HepG2 (cell line): Measurements from ENCODE around the gene VWA3A. TPM values are rescaled to one million over a fixed set of nuclear protein-coding genes. Genes with fewer than 3 reads are reported as not detected.

Experiments
- AKAP8 ChIP-seq: sonication (generic); formaldehyde crosslinking; IDR thresholded peaks from 2 replicates; pipeline ENCODE4 v1.5.1; 2020; ENCODE audit warnings: mild to moderate bottlenecking, missing genetic modification reagents
- CENPT ChIP-seq: sonication (generic); formaldehyde crosslinking; IDR thresholded peaks from 2 replicates; pipeline ENCODE4 v1.8.0; 2022; ENCODE audit warnings: low read depth, mild to moderate bottlenecking, moderate library complexity, missing genetic modification reagents
- DNMT3B ChIP-seq: conservative IDR thresholded peaks from 2 replicates; pipeline ENCODE4 v1.6.1; 2016; ENCODE audit warnings: missing biosample characterization, control low read depth
- DR1 ChIP-seq: sonication (generic); formaldehyde crosslinking; IDR thresholded peaks from 2 replicates; pipeline ENCODE4 v1.8.0; 2021; ENCODE audit warnings: mild to moderate bottlenecking, missing genetic modification reagents, inconsistent platforms
- EHMT2 ChIP-seq: fragments of 200-600 bp; sonication (generic); IDR thresholded peaks from 2 replicates; pipeline ENCODE4 v1.7.0; 2017; ENCODE audit warnings: antibody characterized with exemption, low read depth, low read length, borderline replicate concordance
- ELK4 ChIP-seq: sonication (generic); formaldehyde crosslinking; IDR thresholded peaks from 2 replicates; pipeline ENCODE4 v1.9.0; 2021; ENCODE audit warnings: missing genetic modification reagents, borderline replicate concordance
- HNRNPK ChIP-seq: fragments of 200-400 bp; formaldehyde crosslinking; IDR thresholded peaks from 2 replicates; pipeline ENCODE4 v1.6.1; 2018; ENCODE audit warnings: low read length, low read depth, moderate library complexity, mild to moderate bottlenecking; ENCODE audit not compliant: poor library complexity, severe bottlenecking
- ISL2 ChIP-seq: sonication (generic); formaldehyde crosslinking; IDR thresholded peaks from 2 replicates; pipeline ENCODE4 v1.5.0; 2020; ENCODE audit warnings: missing genetic modification reagents
- JARID2 ChIP-seq: sonication (generic); formaldehyde crosslinking; IDR thresholded peaks from 2 replicates; pipeline ENCODE4 v1.8.1; 2023; ENCODE audit warnings: missing genetic modification reagents, inconsistent platforms; ENCODE audit not compliant: insufficient replicate concordance
- JUN ChIP-seq: sonication (generic); formaldehyde crosslinking; IDR thresholded peaks from 2 replicates; pipeline ENCODE4 v1.4.0; 2020; ENCODE audit warnings: mild to moderate bottlenecking, missing genetic modification reagents
- MTF1 ChIP-seq: sonication (generic); formaldehyde crosslinking; IDR thresholded peaks from 2 replicates; pipeline ENCODE4 v1.5.0; 2020; ENCODE audit warnings: missing genetic modification reagents
- NCOA1 ChIP-seq: sonication (generic); formaldehyde crosslinking; IDR thresholded peaks from 2 replicates; pipeline ENCODE4 v1.9.0; 2021; ENCODE audit warnings: missing genetic modification reagents
- PPARG ChIP-seq: conservative IDR thresholded peaks from 2 replicates; pipeline ENCODE4 v1.6.1; 2016; ENCODE audit warnings: missing biosample characterization, missing genetic modification reagents
- PTBP1 ChIP-seq: fragments of 200-400 bp; formaldehyde crosslinking; IDR thresholded peaks from 2 replicates; pipeline ENCODE4 v1.6.1; 2018; ENCODE audit warnings: low read length, low read depth; ENCODE audit not compliant: poor library complexity, severe bottlenecking
- SRF ChIP-seq: IDR thresholded peaks from 2 replicates; pipeline ENCODE4 v1.6.1; 2011; ENCODE audit warnings: mild to moderate bottlenecking, low read depth, low read length, moderate library complexity
- SRSF1 ChIP-seq: fragments of 200-400 bp; formaldehyde crosslinking; optimal IDR thresholded peaks from 2 replicates; pipeline ENCODE3; 2017; ENCODE audit warnings: mild to moderate bottlenecking, low read depth, low read length, moderate library complexity
- TAF1 ChIP-seq: sonication (generic); formaldehyde crosslinking; IDR thresholded peaks from 2 replicates; pipeline ENCODE4 v1.4.0; 2020; ENCODE audit warnings: missing genetic modification reagents
- TCF7L2 ChIP-seq: IDR thresholded peaks from 2 replicates; pipeline ENCODE4 v1.6.1; 2011; ENCODE audit warnings: mild to moderate bottlenecking, low read depth, low read length, moderate library complexity
- YY1 ChIP-seq: IDR thresholded peaks from 2 replicates; pipeline ENCODE4 v1.6.1; 2011; ENCODE audit warnings: low read length, low read depth, moderate library complexity, mild to moderate bottlenecking; ENCODE audit not compliant: insufficient read depth, insufficient replicate concordance
- ZBTB3 ChIP-seq: sonication (generic); formaldehyde crosslinking; IDR thresholded peaks from 2 replicates; pipeline ENCODE4 v1.4.0; 2020; ENCODE audit warnings: low read depth, mild to moderate bottlenecking, moderate library complexity, missing genetic modification reagents, borderline replicate concordance
- ZNF574 ChIP-seq: sonication (generic); formaldehyde crosslinking; IDR thresholded peaks from 2 replicates; pipeline ENCODE4 v1.4.0; 2020; ENCODE audit warnings: missing genetic modification reagents
- ZNF816 ChIP-seq: sonication (generic); formaldehyde crosslinking; IDR thresholded peaks from 2 replicates; pipeline ENCODE4 v1.8.0; 2022; ENCODE audit warnings: missing genetic modification reagents, mild to moderate bottlenecking, borderline replicate concordance
- ZSCAN21 ChIP-seq: sonication (generic); formaldehyde crosslinking; IDR thresholded peaks from 2 replicates; pipeline ENCODE4 v1.8.0; 2022; ENCODE audit warnings: mild to moderate bottlenecking, missing genetic modification reagents, moderate library complexity, borderline replicate concordance
- ZSCAN5A ChIP-seq: sonication (generic); formaldehyde crosslinking; IDR thresholded peaks from 2 replicates; pipeline ENCODE4 v1.8.0; 2022; ENCODE audit warnings: mild to moderate bottlenecking, missing genetic modification reagents, borderline replicate concordance
- polyA plus RNA-seq, 8 experiments: library from polyadenylated mRNA; depleted of rRNA in 3 of 8; stranded (reverse) in 7 of 8; unstranded in 1 of 8; fragments of >200 nt; fragmentation: Illumina TruSeq in 4 of 8; extraction: Trizol in 4 of 8; gene quantifications; 2 replicates each; pipeline versions ENCODE4 v1.2.1 to v1.2.3, GENCODE V29; 2011 to 2016; ENCODE audit warnings: low read depth in 4 of 8, missing spikeins in 1 of 8, mixed read lengths in 1 of 8; ENCODE audit not compliant: insufficient read depth in 1 of 8
- total RNA-seq, 5 experiments: library from RNA; depleted of rRNA; stranded (reverse); fragments of >200 nt; fragmentation: Illumina TruSeq; extraction: Trizol; gene quantifications; 2 replicates each; pipeline ENCODE4 v1.2.3, GENCODE V29; 2016; ENCODE audit warnings: low read depth in 1 of 5

The VWA3A gene
- total and polyA plus RNA-seq, 2 of the 13 experiments (the other 11 are each of a cell fraction or from before 2014, with no cell fraction given) = 0.03 to 0.07 TPM

- TF ChIP-seq ZBTB3 (peak; percentile 35; the same call in 1 of the 2 replicates), JARID2 (CRISPR knock-in tag) (peak; percentile 91), DR1 (CRISPR knock-in tag) (no peak), EHMT2 (no peak), AKAP8 (CRISPR knock-in tag) (no peak), ISL2 (CRISPR knock-in tag) (peak; percentile 67; the same call in 1 of the 2 replicates), ZSCAN5A (CRISPR knock-in tag) (no peak), HNRNPK (no peak), ZNF574 (CRISPR knock-in tag) (peak; percentile 63), ELK4 (CRISPR knock-in tag) (no peak), SRSF1 (no peak), NCOA1 (CRISPR knock-in tag) (no peak), PPARG (CRISPR knock-in tag) (no peak; the same call in 1 of the 2 replicates), DNMT3B (CRISPR knock-in tag) (no peak), JUN (CRISPR knock-in tag) (no peak), TAF1 (CRISPR knock-in tag) (no peak), TCF7L2 (no peak), SRF (no peak; the same call in 1 of the 2 replicates), CENPT (CRISPR knock-in tag) (no peak), PTBP1 (no peak), YY1 (no peak), MTF1 (CRISPR knock-in tag) (no peak), ZSCAN21 (peak; percentile 55; the same call in 1 of the 2 replicates), ZNF816 (CRISPR knock-in tag) (no peak)
Observed at GRCh38 chr16:22188595-22189442, 96.5 kb downstream of the VWA3A start (continued).
